GM12874 (cell line): ENCODE results near the gene TOMM40L.

Experiments
- CTCF ChIP-seq: IDR thresholded peaks from 2 replicates; pipeline ENCODE4 v1.5.1; 2011; ENCODE audit warnings: low read depth, mild to moderate bottlenecking, control low read depth, low read length, moderate library complexity; ENCODE audit not compliant: insufficient read depth

Gene TOMM40L

GRCh38 chr1:161192476-161193465, 33.1 kb upstream of the TOMM40L start:
- TF ChIP-seq CTCF: peak; percentile 92

GRCh38 chr1:161193561-161194235, 32.2 kb upstream of the TOMM40L start:
- TF ChIP-seq CTCF: no peak

- TF ChIP-seq CTCF: no peak
These were observed 30.7 kb upstream of the TOMM40L start for GRCh38 chr1:161195171-161195570.

- no peak for TF ChIP-seq CTCF
These were observed 29.7 kb upstream of the TOMM40L start for GRCh38 chr1:161196111-161196510.

- no peak for TF ChIP-seq CTCF
These were observed 29.1 kb upstream of the TOMM40L start for GRCh38 chr1:161196521-161197451.

GRCh38 chr1:161197560-161198193, 28.2 kb upstream of the TOMM40L start:
- no peak for TF ChIP-seq CTCF
